ES-I3 (cell line): ENCODE measurements around the gene SMYD2.
A peak's percentile ranks its signal among the peaks of the same experiment; 100 is the strongest.

Source experiments
- H3K36me3 ChIP-seq: 2 replicates; pipeline ENCODE4 v1.6.1; 2013; ENCODE audit warnings: mild to moderate bottlenecking, low read length, control low read depth, moderate library complexity; ENCODE audit not compliant: insufficient read depth
- H3K4me1 ChIP-seq: 2 replicates; pipeline ENCODE4 v1.6.1; 2013; ENCODE audit warnings: mild to moderate bottlenecking, control low read depth, low read length; ENCODE audit not compliant: insufficient read depth
- H3K9ac ChIP-seq: 2 replicates; pipeline ENCODE4 v1.6.1; 2013; ENCODE audit warnings: low read depth, mild to moderate bottlenecking, low read length, moderate library complexity
- H3K9me3 ChIP-seq: 2 replicates; pipeline ENCODE4 v1.6.1; 2013; ENCODE audit warnings: mild to moderate bottlenecking, low read length, moderate library complexity; ENCODE audit not compliant: control insufficient read depth, insufficient read depth

Gene SMYD2

GRCh38 chr1:214281720-214282629 lies 1.0 kb downstream of the SMYD2 start:
- H3K36me3 ChIP-seq: no peaks in the 10 kb centered on the region; the same call in 1 of the 2 replicates
- peak overlapping the region; percentile 87 for H3K9ac ChIP-seq
- no peaks in the 10 kb centered on the region for H3K9me3 ChIP-seq
- peaks cover 31% of the 10 kb centered on the region for H3K4me1 ChIP-seq

- no peak overlapping the region; the same call in 1 of the 2 replicates for H3K9ac ChIP-seq
- peaks cover 24% of the 10 kb centered on the region for H3K4me1 ChIP-seq
- H3K9me3 ChIP-seq: no peaks in the 10 kb centered on the region
- no peaks in the 10 kb centered on the region; the same call in 1 of the 2 replicates for H3K36me3 ChIP-seq
Observed at GRCh38 chr1:214282630-214283242, 1.8 kb downstream of the SMYD2 start.

- H3K4me1 ChIP-seq: peaks cover 36% of the 10 kb centered on the region
- no peak overlapping the region for H3K9ac ChIP-seq
- no peaks in the 10 kb centered on the region for H3K36me3 ChIP-seq
- H3K9me3 ChIP-seq: no peaks in the 10 kb centered on the region
Observed at GRCh38 chr1:214285610-214286440, 4.9 kb downstream of the SMYD2 start.

- Histone ChIP-seq H3K9me3 (no peaks in the 10 kb centered on the region), H3K9ac (no peak overlapping the region), H3K36me3 (no peaks in the 10 kb centered on the region), H3K4me1 (peaks cover 37% of the 10 kb centered on the region)
Observed at GRCh38 chr1:214287884-214288283, 6.9 kb downstream of the SMYD2 start.

GRCh38 chr1:214289574-214290272 lies 8.8 kb downstream of the SMYD2 start:
- Histone ChIP-seq H3K36me3 (no peaks in the 10 kb centered on the region), H3K9ac (peak overlapping the region; percentile 17; the same call in 1 of the 2 replicates), H3K9me3 (no peaks in the 10 kb centered on the region), H3K4me1 (peaks cover 36% of the 10 kb centered on the region)

- Histone ChIP-seq H3K9me3 (no peaks in the 10 kb centered on the region), H3K9ac (no peak overlapping the region), H3K4me1 (peaks cover 38% of the 10 kb centered on the region), H3K36me3 (no peaks in the 10 kb centered on the region)
Observed at GRCh38 chr1:214290424-214291037, 9.6 kb downstream of the SMYD2 start.

- Histone ChIP-seq H3K36me3 (no peaks in the 10 kb centered on the region), H3K9me3 (no peaks in the 10 kb centered on the region), H3K9ac (no peak overlapping the region), H3K4me1 (peaks cover 53% of the 10 kb centered on the region)
Observed at GRCh38 chr1:214292322-214292721, 11.4 kb downstream of the SMYD2 start.

GRCh38 chr1:214295934-214296333 lies 15.0 kb downstream of the SMYD2 start:
- no peak overlapping the region for H3K9ac ChIP-seq
- peaks cover 35% of the 10 kb centered on the region for H3K4me1 ChIP-seq
- H3K9me3 ChIP-seq: no peaks in the 10 kb centered on the region
- H3K36me3 ChIP-seq: no peaks in the 10 kb centered on the region

GRCh38 chr1:214296860-214297745 lies 16.1 kb downstream of the SMYD2 start:
- Histone ChIP-seq H3K36me3 (no peaks in the 10 kb centered on the region), H3K4me1 (peaks cover 29% of the 10 kb centered on the region), H3K9me3 (no peaks in the 10 kb centered on the region), H3K9ac (no peak overlapping the region)

GRCh38 chr1:214300149-214300780 lies 19.3 kb downstream of the SMYD2 start:
- no peaks in the 10 kb centered on the region for H3K36me3 ChIP-seq
- H3K9ac ChIP-seq: no peak overlapping the region
- no peaks in the 10 kb centered on the region for H3K9me3 ChIP-seq
- H3K4me1 ChIP-seq: peaks cover 31% of the 10 kb centered on the region

GRCh38 chr1:214301526-214301925 lies 20.6 kb downstream of the SMYD2 start:
- H3K4me1 ChIP-seq: peaks cover 20% of the 10 kb centered on the region
- H3K36me3 ChIP-seq: no peaks in the 10 kb centered on the region
- H3K9ac ChIP-seq: no peak overlapping the region
- H3K9me3 ChIP-seq: no peaks in the 10 kb centered on the region

- H3K9ac ChIP-seq: no peak overlapping the region
- no peaks in the 10 kb centered on the region for H3K9me3 ChIP-seq
- no peaks in the 10 kb centered on the region for H3K36me3 ChIP-seq
- H3K4me1 ChIP-seq: peaks cover 6% of the 10 kb centered on the region
Observed at GRCh38 chr1:214303141-214303930, 22.4 kb downstream of the SMYD2 start.
